Right lung (tissue), 5 donors: ENCODE results near the gene GALNT14. TPM values are rescaled to one million over a fixed set of nuclear protein-coding genes. Genes with fewer than 3 reads are reported as not detected.

Experiments
- DNase-seq, 2 donors: peaks; one replicate each; pipeline ENCODE4 v3.0.0-alpha.2; 2013
- polyA plus RNA-seq, 5 donors: library from polyadenylated mRNA; unstranded; fragments of 120-200 nt; gene quantifications; one replicate each; pipeline versions ENCODE4 v1.2.1 to v1.2.3, GENCODE V29; 2013; ENCODE audit warnings: inconsistent platforms in 1 of 5, low replicate concordance in 1 of 5; ENCODE audit not compliant: insufficient read length in 5 of 5, insufficient read depth in 1 of 5

Gene GALNT14
- polyA plus RNA-seq, 5 donors, result 4.4 to 7.6 (median 5.4) TPM

- no peak for DNase-seq
Measured at GRCh38 chr2:31016648-31017047, 121.6 kb downstream of the GALNT14 start.

- DNase-seq, result no peak
Measured at GRCh38 chr2:31014516-31014915, 123.7 kb downstream of the GALNT14 start.

- no peak for DNase-seq
Measured at GRCh38 chr2:31013301-31013700, 124.9 kb downstream of the GALNT14 start.

- DNase-seq, result no peak
Measured at GRCh38 chr2:31012406-31012805, 125.8 kb downstream of the GALNT14 start.

- DNase-seq, result no peak
Measured at GRCh38 chr2:31011587-31011986, 126.7 kb downstream of the GALNT14 start.

- peak; percentile 24 to 44 for DNase-seq
Measured at GRCh38 chr2:31008561-31009114, 129.6 kb downstream of the GALNT14 start.

- no peak for DNase-seq
Measured at GRCh38 chr2:31004257-31004656, 134.0 kb downstream of the GALNT14 start.

GRCh38 chr2:31003749-31004148 is 134.5 kb downstream of the GALNT14 start:
- no peak for DNase-seq

GRCh38 chr2:31002537-31003150 is 135.6 kb downstream of the GALNT14 start:
- DNase-seq, result no peak

- no peak for DNase-seq
Measured at GRCh38 chr2:31000970-31001369, 137.3 kb downstream of the GALNT14 start.

GRCh38 chr2:30998672-30999071 is 139.6 kb downstream of the GALNT14 start:
- DNase-seq, result peak in 1 of 2 donors; percentile 57

GRCh38 chr2:30997979-30998378 is 140.3 kb downstream of the GALNT14 start:
- DNase-seq, result peak; percentile 65 to 77

GRCh38 chr2:30994227-30995056 is 143.8 kb downstream of the GALNT14 start:
- no peak for DNase-seq

GRCh38 chr2:30992781-30993180 is 145.5 kb downstream of the GALNT14 start:
- DNase-seq, result no peak

GRCh38 chr2:30990671-30991070 is 147.6 kb downstream of the GALNT14 start:
- DNase-seq, result no peak

- no peak for DNase-seq
Measured at GRCh38 chr2:30990176-30990575, 148.1 kb downstream of the GALNT14 start.

- DNase-seq, result no peak
Measured at GRCh38 chr2:30989746-30990145, 148.5 kb downstream of the GALNT14 start.

- no peak for DNase-seq
Measured at GRCh38 chr2:30987566-30987965, 150.7 kb downstream of the GALNT14 start.

- peak in 1 of 2 donors; percentile 79 for DNase-seq
Measured at GRCh38 chr2:30986231-30986580, 152.0 kb downstream of the GALNT14 start.

- peak in 1 of 2 donors; percentile 74 for DNase-seq
Measured at GRCh38 chr2:30985493-30986230, 152.6 kb downstream of the GALNT14 start.

GRCh38 chr2:30984148-30984547 is 154.1 kb downstream of the GALNT14 start:
- no peak for DNase-seq

- no peak for DNase-seq
Measured at GRCh38 chr2:30981510-30981909, 156.7 kb downstream of the GALNT14 start.
